Gastroesophageal sphincter (tissue), 3 donors: ENCODE data around the gene COL1A2.

Experiments
- EP300 ChIP-seq: sonication (generic); formaldehyde crosslinking; IDR thresholded peaks from one replicate; pipeline ENCODE4 v1.6.1; 2017; ENCODE audit warnings: antibody characterized with exemption, mild to moderate bottlenecking
- POLR2A ChIP-seq, 2 donors: fragments of 450-650 bp; IDR thresholded peaks; one replicate each; pipeline ENCODE4 v1.6.1; 2017; ENCODE audit warnings: antibody characterized with exemption in 2 of 2, mild to moderate bottlenecking in 2 of 2, moderate library complexity in 1 of 2
- TF ChIP-seq, protein P1 (sequence below), 4 experiments: fragments of 200-600 bp in 2 of 4; fragments of 450-650 bp in 2 of 4; sonication (generic) in 1 of 4; IDR thresholded peaks; one replicate each; pipeline ENCODE4 v1.5.1; 2017 to 2019; ENCODE audit warnings: antibody characterized with exemption in 4 of 4, mild to moderate bottlenecking in 2 of 4, moderate library complexity in 2 of 4

DNA sequence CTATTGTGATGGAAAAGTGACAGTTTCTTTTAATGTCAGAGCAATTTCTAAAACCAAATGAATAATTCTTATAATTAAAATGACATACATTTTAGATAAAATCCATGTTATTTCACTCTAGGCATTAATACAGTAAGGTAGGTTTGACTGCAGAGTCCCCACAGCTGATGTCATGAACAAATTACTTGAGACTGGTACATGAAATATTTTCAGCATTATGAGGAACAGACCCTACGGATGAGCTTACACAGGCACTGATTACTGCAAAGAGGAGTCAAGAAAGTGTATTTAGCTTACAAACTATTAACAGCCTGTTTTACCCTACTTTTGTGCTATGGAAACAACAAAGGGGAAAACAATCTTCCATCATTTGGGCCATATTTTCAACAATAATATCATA lies 8.9 kb downstream of the COL1A2 start:
- TF ChIP-seq, protein P1, sequence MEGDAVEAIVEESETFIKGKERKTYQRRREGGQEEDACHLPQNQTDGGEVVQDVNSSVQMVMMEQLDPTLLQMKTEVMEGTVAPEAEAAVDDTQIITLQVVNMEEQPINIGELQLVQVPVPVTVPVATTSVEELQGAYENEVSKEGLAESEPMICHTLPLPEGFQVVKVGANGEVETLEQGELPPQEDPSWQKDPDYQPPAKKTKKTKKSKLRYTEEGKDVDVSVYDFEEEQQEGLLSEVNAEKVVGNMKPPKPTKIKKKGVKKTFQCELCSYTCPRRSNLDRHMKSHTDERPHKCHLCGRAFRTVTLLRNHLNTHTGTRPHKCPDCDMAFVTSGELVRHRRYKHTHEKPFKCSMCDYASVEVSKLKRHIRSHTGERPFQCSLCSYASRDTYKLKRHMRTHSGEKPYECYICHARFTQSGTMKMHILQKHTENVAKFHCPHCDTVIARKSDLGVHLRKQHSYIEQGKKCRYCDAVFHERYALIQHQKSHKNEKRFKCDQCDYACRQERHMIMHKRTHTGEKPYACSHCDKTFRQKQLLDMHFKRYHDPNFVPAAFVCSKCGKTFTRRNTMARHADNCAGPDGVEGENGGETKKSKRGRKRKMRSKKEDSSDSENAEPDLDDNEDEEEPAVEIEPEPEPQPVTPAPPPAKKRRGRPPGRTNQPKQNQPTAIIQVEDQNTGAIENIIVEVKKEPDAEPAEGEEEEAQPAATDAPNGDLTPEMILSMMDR (IDR thresholded peaks at IDR 0.05) = no peak
- TF ChIP-seq EP300 (no peak), POLR2A (IDR thresholded peaks at IDR 0.05) (no peak)
